ENCODE data around the gene OR1J4. TPM values are rescaled to one million over a fixed set of nuclear protein-coding genes. Genes with fewer than 3 reads are reported as not detected.

The OR1J4 gene
- total RNA-seq, 3 donors from 2014 or later = not detected

GRCh38 chr9:122498883-122499288 lies 20.1 kb upstream of the OR1J4 start:
- no peak overlapping the region for H3K4me3 ChIP-seq
- no peaks in the 10 kb centered on the region for H3K4me1 ChIP-seq (ENCODE audit: low read depth)
- ATAC-seq = peak; percentile 55
- peak in 1 of 3 donors; percentile 14 for DNase-seq
- peak; percentile 79 for TF ChIP-seq CTCF (IDR thresholded peaks at IDR 0.05)
- H3K9me3 ChIP-seq = no peaks in the 10 kb centered on the region
- H3K36me3 ChIP-seq (ENCODE audit: low read depth) = no peaks in the 10 kb centered on the region
- intact Hi-C loops (cut with DNase I, micrococcal nuclease) = loop anchor here in 1 of 2 donors (10.0 kb wide), 1 partner anchor 276 kb away; no protein-coding TSS in a partner anchor

- DNase-seq (no peak), ATAC-seq (no peak)
- H3K4me1 ChIP-seq (ENCODE audit: low read depth) = no peaks in the 10 kb centered on the region
- TF ChIP-seq CTCF (IDR thresholded peaks at IDR 0.05) = no peak
- H3K36me3 ChIP-seq (ENCODE audit: low read depth) = no peaks in the 10 kb centered on the region
- intact Hi-C loops (cut with DNase I, micrococcal nuclease) = no loop called here
- no peak overlapping the region for H3K4me3 ChIP-seq
- no peaks in the 10 kb centered on the region for H3K9me3 ChIP-seq
Measured at GRCh38 chr9:122506964-122507363, 12.0 kb upstream of the OR1J4 start.

- no peaks in the 10 kb centered on the region for H3K9me3 ChIP-seq
- ATAC-seq (no peak), DNase-seq (no peak)
- TF ChIP-seq CTCF (IDR thresholded peaks at IDR 0.05) = no peak
- intact Hi-C loops (cut with DNase I, micrococcal nuclease) = no loop called here
- H3K4me3 ChIP-seq = no peak within 1 kb of the TSS
- no peaks in the 10 kb centered on the region for H3K4me1 ChIP-seq (ENCODE audit: low read depth)
- no peaks in the 10 kb centered on the region for H3K36me3 ChIP-seq (ENCODE audit: low read depth)
Measured at GRCh38 chr9:122510502-122510901, 8.4 kb upstream of the OR1J4 start, which contains the start of gene OR1J2. TSS of gene OR1J2 (plus strand) at chr9:122510802. CDS start at chr9:122510802, 0 bp downstream.

- no peak for TF ChIP-seq CTCF (IDR thresholded peaks at IDR 0.05)
- H3K9me3 ChIP-seq = no peaks in the 10 kb centered on the region
- no peaks in the 10 kb centered on the region for H3K4me1 ChIP-seq (ENCODE audit: low read depth)
- intact Hi-C loops (cut with DNase I, micrococcal nuclease) = no loop called here
- H3K4me3 ChIP-seq = no peak overlapping the region
- DNase-seq (no peak), ATAC-seq (no peak)
- H3K36me3 ChIP-seq (ENCODE audit: low read depth) = no peaks in the 10 kb centered on the region
Measured at GRCh38 chr9:122518226-122518625, 715 bp upstream of the OR1J4 start.

- no peaks in the 10 kb centered on the region for H3K4me1 ChIP-seq (ENCODE audit: low read depth)
Measured at GRCh38 chr9:122519376-122519775, 435 bp downstream of the OR1J4 start.

More at GRCh38 chr9:122519376-122519775, 435 bp downstream of the OR1J4 start:
- Histone ChIP-seq H3K9me3 (no peaks in the 10 kb centered on the region), H3K36me3 (ENCODE audit: low read depth) (no peaks in the 10 kb centered on the region), H3K4me3 (no peak overlapping the region)
- intact Hi-C loops (cut with DNase I, micrococcal nuclease) = no loop called here
- ATAC-seq (no peak), DNase-seq (no peak)
- TF ChIP-seq CTCF (IDR thresholded peaks at IDR 0.05) = no peak

Data from mucosa of descending colon (tissue), 3 donors.